ENCODE measurements around the gene CDK13.

The CDK13 gene

DNA sequence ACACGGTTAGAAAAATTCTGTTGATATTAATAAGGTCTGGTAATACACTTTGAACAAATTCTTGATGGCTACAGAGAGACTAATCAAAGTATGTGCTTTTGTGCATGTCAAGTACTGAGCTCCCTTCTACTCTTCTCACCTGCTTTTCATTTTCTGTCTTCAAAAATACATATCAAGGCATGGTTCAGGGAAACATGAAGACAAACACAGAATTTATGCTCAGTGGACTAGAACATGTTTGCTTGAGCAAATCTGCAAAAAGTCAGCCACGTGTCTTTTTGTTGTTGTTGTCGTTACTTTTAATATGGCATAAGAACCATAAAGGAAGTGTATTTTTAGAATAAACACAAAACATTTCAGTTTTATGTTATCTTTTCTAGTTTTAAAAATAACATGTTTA lies 21.9 kb downstream of the CDK13 start:
- no peak overlapping the region for H3K27ac ChIP-seq (replicated peaks)
- no peaks in the 10 kb centered on the region for H3K27me3 ChIP-seq (ENCODE audit: insufficient read depth, poor library complexity, severe bottlenecking)
- TF ChIP-seq GABPA (IDR thresholded peaks at IDR 0.05; ENCODE audit: low read depth) (no peak), POLR2AphosphoS5 (IDR thresholded peaks at IDR 0.05; ENCODE audit: low read depth) (no peak), SPI1 (IDR thresholded peaks at IDR 0.05; ENCODE audit: borderline replicate concordance, low read depth) (no peak)
- TF ChIP-seq, protein P1, sequence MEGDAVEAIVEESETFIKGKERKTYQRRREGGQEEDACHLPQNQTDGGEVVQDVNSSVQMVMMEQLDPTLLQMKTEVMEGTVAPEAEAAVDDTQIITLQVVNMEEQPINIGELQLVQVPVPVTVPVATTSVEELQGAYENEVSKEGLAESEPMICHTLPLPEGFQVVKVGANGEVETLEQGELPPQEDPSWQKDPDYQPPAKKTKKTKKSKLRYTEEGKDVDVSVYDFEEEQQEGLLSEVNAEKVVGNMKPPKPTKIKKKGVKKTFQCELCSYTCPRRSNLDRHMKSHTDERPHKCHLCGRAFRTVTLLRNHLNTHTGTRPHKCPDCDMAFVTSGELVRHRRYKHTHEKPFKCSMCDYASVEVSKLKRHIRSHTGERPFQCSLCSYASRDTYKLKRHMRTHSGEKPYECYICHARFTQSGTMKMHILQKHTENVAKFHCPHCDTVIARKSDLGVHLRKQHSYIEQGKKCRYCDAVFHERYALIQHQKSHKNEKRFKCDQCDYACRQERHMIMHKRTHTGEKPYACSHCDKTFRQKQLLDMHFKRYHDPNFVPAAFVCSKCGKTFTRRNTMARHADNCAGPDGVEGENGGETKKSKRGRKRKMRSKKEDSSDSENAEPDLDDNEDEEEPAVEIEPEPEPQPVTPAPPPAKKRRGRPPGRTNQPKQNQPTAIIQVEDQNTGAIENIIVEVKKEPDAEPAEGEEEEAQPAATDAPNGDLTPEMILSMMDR (IDR thresholded peaks at IDR 0.05; ENCODE audit: insufficient read depth, low read length), result no peak
- TF ChIP-seq, protein P2, sequence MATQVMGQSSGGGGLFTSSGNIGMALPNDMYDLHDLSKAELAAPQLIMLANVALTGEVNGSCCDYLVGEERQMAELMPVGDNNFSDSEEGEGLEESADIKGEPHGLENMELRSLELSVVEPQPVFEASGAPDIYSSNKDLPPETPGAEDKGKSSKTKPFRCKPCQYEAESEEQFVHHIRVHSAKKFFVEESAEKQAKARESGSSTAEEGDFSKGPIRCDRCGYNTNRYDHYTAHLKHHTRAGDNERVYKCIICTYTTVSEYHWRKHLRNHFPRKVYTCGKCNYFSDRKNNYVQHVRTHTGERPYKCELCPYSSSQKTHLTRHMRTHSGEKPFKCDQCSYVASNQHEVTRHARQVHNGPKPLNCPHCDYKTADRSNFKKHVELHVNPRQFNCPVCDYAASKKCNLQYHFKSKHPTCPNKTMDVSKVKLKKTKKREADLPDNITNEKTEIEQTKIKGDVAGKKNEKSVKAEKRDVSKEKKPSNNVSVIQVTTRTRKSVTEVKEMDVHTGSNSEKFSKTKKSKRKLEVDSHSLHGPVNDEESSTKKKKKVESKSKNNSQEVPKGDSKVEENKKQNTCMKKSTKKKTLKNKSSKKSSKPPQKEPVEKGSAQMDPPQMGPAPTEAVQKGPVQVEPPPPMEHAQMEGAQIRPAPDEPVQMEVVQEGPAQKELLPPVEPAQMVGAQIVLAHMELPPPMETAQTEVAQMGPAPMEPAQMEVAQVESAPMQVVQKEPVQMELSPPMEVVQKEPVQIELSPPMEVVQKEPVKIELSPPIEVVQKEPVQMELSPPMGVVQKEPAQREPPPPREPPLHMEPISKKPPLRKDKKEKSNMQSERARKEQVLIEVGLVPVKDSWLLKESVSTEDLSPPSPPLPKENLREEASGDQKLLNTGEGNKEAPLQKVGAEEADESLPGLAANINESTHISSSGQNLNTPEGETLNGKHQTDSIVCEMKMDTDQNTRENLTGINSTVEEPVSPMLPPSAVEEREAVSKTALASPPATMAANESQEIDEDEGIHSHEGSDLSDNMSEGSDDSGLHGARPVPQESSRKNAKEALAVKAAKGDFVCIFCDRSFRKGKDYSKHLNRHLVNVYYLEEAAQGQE (IDR thresholded peaks at IDR 0.05; ENCODE audit: insufficient replicate concordance, low read depth), result no peak
- no peak for DNase-seq (ENCODE audit: low read depth in 1 of 2, low spot score in 1 of 2)
- no peak overlapping the region for H3K4me3 ChIP-seq (replicated peaks; ENCODE audit: insufficient read depth, low read length)

DNA sequence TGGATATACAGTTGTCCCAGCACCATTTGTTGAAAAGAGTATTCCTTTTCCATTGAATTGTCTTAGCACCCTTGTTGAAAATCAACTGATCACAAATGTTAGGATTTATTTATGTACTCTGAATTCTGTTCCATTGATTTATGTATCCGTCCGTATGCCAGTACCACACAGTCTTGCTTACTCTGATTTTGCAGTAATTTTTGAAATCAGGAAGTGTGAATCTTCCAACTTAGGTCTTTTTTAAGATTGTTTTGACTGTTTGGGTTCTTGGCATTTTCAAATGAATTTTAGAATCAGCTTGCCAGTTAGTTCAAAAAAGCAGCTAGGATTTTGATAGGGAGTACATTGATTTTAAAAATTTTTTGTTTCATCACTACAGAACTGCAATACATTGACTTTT lies 23.7 kb downstream of the CDK13 start:
- no peak for DNase-seq (ENCODE audit: low read depth in 1 of 2, low spot score in 1 of 2)
- TF ChIP-seq, protein P2 (IDR thresholded peaks at IDR 0.05; ENCODE audit: insufficient replicate concordance, low read depth), result no peak
- no peak for TF ChIP-seq GABPA (IDR thresholded peaks at IDR 0.05; ENCODE audit: low read depth)
- TF ChIP-seq SPI1 (IDR thresholded peaks at IDR 0.05; ENCODE audit: borderline replicate concordance, low read depth), result 0 out of 2 replicates have a peak, but pooled peaks have one; percentile 14
- TF ChIP-seq, protein P1 (IDR thresholded peaks at IDR 0.05; ENCODE audit: insufficient read depth, low read length), result no peak
- no peak for TF ChIP-seq POLR2AphosphoS5 (IDR thresholded peaks at IDR 0.05; ENCODE audit: low read depth)
- H3K27me3 ChIP-seq (ENCODE audit: insufficient read depth, poor library complexity, severe bottlenecking), result no peaks in the 10 kb centered on the region
- H3K4me3 ChIP-seq (replicated peaks; ENCODE audit: insufficient read depth, low read length), result no peak overlapping the region
- H3K27ac ChIP-seq (replicated peaks), result no peak overlapping the region

DNA sequence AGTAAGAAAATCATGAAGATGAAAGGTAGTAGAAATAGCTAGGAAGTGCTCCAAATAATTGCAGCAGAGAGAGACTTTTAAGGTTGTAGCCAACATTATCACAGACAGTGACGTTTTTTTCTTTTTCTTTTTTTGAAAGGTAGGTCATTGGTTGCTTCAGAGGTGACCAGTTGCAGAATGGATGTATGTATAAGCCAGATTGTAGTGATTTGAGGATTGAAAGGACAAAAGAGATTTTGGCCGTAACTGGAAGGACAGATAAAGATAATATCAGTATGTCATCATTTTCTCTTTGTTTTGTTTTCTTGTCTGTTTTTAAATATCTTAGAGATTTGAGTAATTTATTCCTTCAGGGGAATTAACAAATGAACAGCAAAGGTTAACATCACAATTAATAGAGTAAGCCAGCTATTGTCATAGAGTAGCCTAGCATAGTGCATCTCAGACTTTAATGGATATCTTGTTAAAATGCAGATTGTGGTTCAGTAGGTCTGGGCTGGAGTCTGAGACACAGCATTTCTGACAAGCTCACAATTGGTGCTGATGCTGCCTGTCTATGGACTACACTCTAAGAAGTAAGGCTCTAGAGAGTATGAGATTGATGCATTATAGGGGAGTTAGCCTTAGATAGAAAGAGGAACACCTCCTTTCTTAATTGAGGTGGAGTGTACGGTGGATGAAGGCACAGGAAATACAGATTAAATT lies 28.3 kb downstream of the CDK13 start:
- no peak for DNase-seq (ENCODE audit: low read depth in 1 of 2, low spot score in 1 of 2)
- TF ChIP-seq, protein P1 (IDR thresholded peaks at IDR 0.05; ENCODE audit: insufficient read depth, low read length), result no peak
- TF ChIP-seq, protein P2 (IDR thresholded peaks at IDR 0.05; ENCODE audit: insufficient replicate concordance, low read depth), result no peak
- TF ChIP-seq SPI1 (IDR thresholded peaks at IDR 0.05; ENCODE audit: borderline replicate concordance, low read depth) (no peak), POLR2AphosphoS5 (IDR thresholded peaks at IDR 0.05; ENCODE audit: low read depth) (no peak), GABPA (IDR thresholded peaks at IDR 0.05; ENCODE audit: low read depth) (no peak)
- Histone ChIP-seq H3K27me3 (ENCODE audit: insufficient read depth, poor library complexity, severe bottlenecking) (no peaks in the 10 kb centered on the region), H3K27ac (replicated peaks) (no peak overlapping the region), H3K4me3 (replicated peaks; ENCODE audit: insufficient read depth, low read length) (no peak overlapping the region)

All from HL-60 (cell line).